Endodermal cell (in vitro differentiated cells): Measurements from ENCODE around the gene TCIRG1. TPM values are rescaled to one million over a fixed set of nuclear protein-coding genes. Genes with fewer than 3 reads are reported as not detected.
A peak's percentile ranks its signal among the peaks of the same experiment; 100 is the strongest.

Experiments used
- DNase-seq: peaks from one replicate; pipeline ENCODE4 v3.0.0-alpha.2; 2017
- H3K27ac ChIP-seq: 2 replicates; pipeline ENCODE4 v1.5.1; 2013; ENCODE audit warnings: mild to moderate bottlenecking, low read depth, low read length, moderate library complexity
- H3K27me3 ChIP-seq: 2 replicates; pipeline ENCODE4 v1.6.1; 2013; ENCODE audit warnings: mild to moderate bottlenecking, low read length, moderate library complexity; ENCODE audit not compliant: insufficient read depth, control insufficient read depth, poor library complexity, severe bottlenecking
- H3K36me3 ChIP-seq: 2 replicates; pipeline ENCODE4 v1.7.0; 2013; ENCODE audit warnings: mild to moderate bottlenecking, low read length, moderate library complexity; ENCODE audit not compliant: control insufficient read depth, insufficient read depth
- H3K4me1 ChIP-seq: one replicate; pipeline ENCODE4 v1.7.0; 2013; ENCODE audit warnings: low read length; ENCODE audit not compliant: control insufficient read depth, insufficient read depth
- H3K4me3 ChIP-seq: 2 replicates; pipeline ENCODE4 v1.5.1; 2013; ENCODE audit warnings: mild to moderate bottlenecking, low read length, moderate library complexity
- H3K9ac ChIP-seq: 2 replicates; pipeline ENCODE4 v1.6.1; 2013; ENCODE audit warnings: mild to moderate bottlenecking, low read length, moderate library complexity; ENCODE audit not compliant: poor library complexity, severe bottlenecking; ENCODE audit errors: extremely low read depth
- H3K9me3 ChIP-seq: 2 replicates; pipeline ENCODE4 v1.6.1; 2013; ENCODE audit warnings: mild to moderate bottlenecking, low read length, moderate library complexity; ENCODE audit not compliant: control insufficient read depth
- H3K27ac Mint-ChIP-seq: 2 replicates; pipeline ENCODE4 v1.8.0; 2020; ENCODE audit warnings: mixed read lengths
- H3K27me3 Mint-ChIP-seq: 2 replicates; pipeline ENCODE4 v1.8.0; 2021; ENCODE audit warnings: mild to moderate bottlenecking, mixed read lengths; ENCODE audit not compliant: insufficient read depth
- H3K36me3 Mint-ChIP-seq: 2 replicates; pipeline ENCODE4 v1.8.0; 2020; ENCODE audit warnings: low read depth, mixed read lengths
- H3K4me1 Mint-ChIP-seq: 2 replicates; pipeline ENCODE4 v1.8.0; 2020; ENCODE audit warnings: mixed read lengths
- H3K4me3 Mint-ChIP-seq: 2 replicates; pipeline ENCODE4 v1.8.0; 2020; ENCODE audit warnings: mild to moderate bottlenecking, moderate library complexity, mixed read lengths
- H3K9me3 Mint-ChIP-seq: 2 replicates; pipeline ENCODE4 v1.8.0; 2020; ENCODE audit warnings: mild to moderate bottlenecking, mixed read lengths
- CTCF ChIP-seq: fragments of 200-600 bp; sonication (generic); conservative IDR thresholded peaks from 2 replicates; pipeline ENCODE4 v1.5.0; 2021; ENCODE audit warnings: antibody characterized with exemption, mild to moderate bottlenecking
- WGBS, 2 experiments: methylation state at CpG; one replicate each; pipeline versions ENCODE4 v1.1.5 to v1.1.7; 2013; ENCODE audit warnings: missing lambda C conversion rate in 2 of 2, mixed read lengths in 1 of 2; ENCODE audit not compliant: insufficient coverage in 1 of 2, insufficient read length in 1 of 2; 5-methylcytosine and 5-hydroxymethylcytosine counted together
- total RNA-seq, 2 donors: library from RNA; stranded (reverse); fragmentation: NEBNext Ultra II Directional in 1 of 2; extraction: Animal tissue kit (Norgen Biotek cat#: 25700) in 1 of 2; gene quantifications; 2 replicates in 1 of 2; 3 replicates in 1 of 2; pipeline ENCODE4 v1.2.1, GENCODE V29; 2021

Gene TCIRG1
- total RNA-seq, 2 donors from 2014 or later, result 61.6 to 70.4 TPM

DNA sequence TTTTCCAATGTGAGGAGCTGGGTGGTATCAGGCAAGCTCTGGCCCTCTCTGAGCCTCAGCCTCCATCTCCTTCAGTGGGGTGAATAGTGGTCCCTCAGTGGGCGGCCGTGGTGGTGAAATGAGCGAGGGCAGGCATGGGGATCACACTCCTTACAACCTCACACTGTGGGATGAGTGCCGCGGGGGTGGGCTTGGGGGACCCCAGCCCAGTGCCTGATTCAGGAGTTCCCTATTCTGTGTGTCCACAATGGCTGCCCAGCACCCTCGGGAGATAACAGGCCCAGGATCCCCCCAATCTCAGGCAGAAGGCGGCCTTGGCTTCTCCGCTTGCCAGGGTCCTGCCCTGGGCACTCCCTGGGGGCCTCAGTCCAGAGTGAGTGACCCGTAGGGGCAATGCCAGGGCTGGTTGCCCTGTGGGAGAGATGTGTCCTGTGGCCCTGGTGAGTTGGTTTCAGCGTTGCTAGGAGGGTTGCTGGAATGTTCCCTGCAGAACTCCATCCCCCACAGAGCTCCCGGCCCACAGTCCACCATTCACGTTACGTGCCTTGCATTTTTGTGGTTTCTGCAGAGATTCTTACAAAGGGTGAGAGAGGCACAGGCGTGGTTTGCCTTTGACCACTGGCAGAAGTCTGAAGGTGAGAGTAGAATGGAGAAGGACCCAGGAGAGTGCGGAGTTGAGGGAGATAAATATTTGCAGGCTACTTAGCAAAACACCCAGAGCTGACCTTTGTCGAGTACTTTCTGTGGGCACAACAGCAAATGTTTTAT, 25.8 kb upstream of the TCIRG1 start:
- Histone ChIP-seq H3K36me3 (no peaks in the 10 kb centered on the region), H3K4me3 (no peak overlapping the region), H3K27ac (peak overlapping the region; percentile 67), H3K9me3 (no peaks in the 10 kb centered on the region), H3K27me3 (no peaks in the 10 kb centered on the region), H3K9ac (no peak overlapping the region), H3K4me1 (no peaks in the 10 kb centered on the region)
- H3K27me3 Mint-ChIP-seq, result no peaks in the 10 kb centered on the region
- DNase-seq, result no peak
- no peak for TF ChIP-seq CTCF
- H3K4me1 Mint-ChIP-seq, result no peaks in the 10 kb centered on the region
- H3K9me3 Mint-ChIP-seq, result peaks cover 10% of the 10 kb centered on the region
- H3K36me3 Mint-ChIP-seq, result no peaks in the 10 kb centered on the region
- H3K4me3 Mint-ChIP-seq, result no peak overlapping the region
- H3K27ac Mint-ChIP-seq, result no peak overlapping the region
- WGBS, 2 experiments, result 87 to 89% methylated on average over 10 to 16 of the region's 16 CpGs

DNA sequence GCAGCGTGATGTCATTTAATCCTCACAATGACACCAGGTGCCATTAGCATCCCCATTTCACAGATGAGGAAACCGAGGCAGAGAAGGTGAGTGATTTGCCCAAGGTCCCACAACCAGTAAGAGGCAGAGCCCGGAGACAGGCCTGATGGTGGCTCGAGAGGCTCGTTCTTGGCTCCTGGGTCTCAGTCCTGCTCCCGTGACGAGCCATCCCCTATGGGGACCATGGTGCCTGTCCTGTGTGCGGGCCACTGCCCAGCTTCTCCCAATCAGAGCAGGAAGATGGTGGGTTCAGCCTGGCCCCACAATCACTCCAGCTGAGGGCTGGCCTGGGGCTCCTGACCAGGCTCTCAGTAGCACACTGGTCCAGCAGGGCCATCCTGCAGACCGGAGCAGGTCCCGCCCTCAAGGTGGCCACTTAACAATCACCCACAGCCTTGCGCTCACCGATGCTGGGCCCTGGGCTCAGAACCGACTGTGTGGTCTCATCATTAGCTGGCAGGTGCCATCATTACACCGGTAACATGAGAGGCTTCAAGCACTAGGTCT, 25.1 kb upstream of the TCIRG1 start:
- WGBS, 2 experiments, result 92 to 93% methylated on average over 9 to 14 of the region's 14 CpGs

More for the DNA sequence above, 25.1 kb upstream of the TCIRG1 start:
- H3K36me3 ChIP-seq, result no peaks in the 10 kb centered on the region
- no peak overlapping the region for H3K4me3 ChIP-seq
- no peak overlapping the region for H3K27ac Mint-ChIP-seq
- H3K9me3 Mint-ChIP-seq, result peaks cover 10% of the 10 kb centered on the region
- TF ChIP-seq CTCF, result no peak
- H3K9me3 ChIP-seq, result no peaks in the 10 kb centered on the region
- peak overlapping the region; percentile 67 for H3K27ac ChIP-seq
- no peaks in the 10 kb centered on the region for H3K4me1 ChIP-seq
- no peak for DNase-seq
- no peak overlapping the region for H3K9ac ChIP-seq
- no peak overlapping the region for H3K4me3 Mint-ChIP-seq
- no peaks in the 10 kb centered on the region for H3K27me3 Mint-ChIP-seq
- H3K27me3 ChIP-seq, result no peaks in the 10 kb centered on the region
- H3K36me3 Mint-ChIP-seq, result no peaks in the 10 kb centered on the region
- no peaks in the 10 kb centered on the region for H3K4me1 Mint-ChIP-seq
